Left lung (tissue), 10 donors: ENCODE measurements around the gene MCF2L2. TPM values are rescaled to one million over a fixed set of nuclear protein-coding genes. Genes with fewer than 3 reads are reported as not detected.

Experiments used
- ATAC-seq: fragments of 200-7000 bp; cut with Tn5 transposase; one replicate; pipeline ENCODE4 v1.9.1; 2020; ENCODE audit warnings: moderate library complexity
- DNase-seq, 4 donors: peaks; one replicate each; pipeline ENCODE4 v3.0.0-alpha.2; 2013 to 2020
- H3K27ac ChIP-seq, 2 donors: fragments of 200-600 bp; sonication (generic) in 1 of 2; one replicate each; pipeline versions ENCODE4 v1.5.0 to v1.8.0; 2020 to 2021
- H3K27me3 ChIP-seq, 2 donors: fragments of 200-600 bp; sonication (generic) in 1 of 2; one replicate each; pipeline versions ENCODE4 v1.5.0 to v1.8.0; 2020 to 2021
- H3K36me3 ChIP-seq, 2 donors: fragments of 200-600 bp; sonication (generic) in 1 of 2; one replicate each; pipeline versions ENCODE4 v1.5.0 to v1.8.0; 2020 to 2021
- H3K4me1 ChIP-seq, 2 donors: fragments of 200-600 bp; one replicate each; pipeline ENCODE4 v1.8.0; 2021
- H3K4me3 ChIP-seq, 2 donors: fragments of 200-600 bp; sonication (generic) in 1 of 2; one replicate each; pipeline versions ENCODE4 v1.5.0 to v1.8.0; 2020 to 2021; ENCODE audit warnings: mild to moderate bottlenecking in 1 of 2
- H3K9me3 ChIP-seq, 2 donors: fragments of 200-600 bp; sonication (generic) in 1 of 2; one replicate each; pipeline versions ENCODE4 v1.5.0 to v1.8.0; 2020 to 2021
- intact Hi-C, 2 donors: fragments of 100-400 bp; cut with DNase I; formaldehyde crosslinking; loops; one replicate each; pipeline versions ENCODE4 v1.11.2 to v1.14.2; 2022
- polyA plus RNA-seq, 6 donors: library from polyadenylated mRNA; unstranded; fragments of 120-200 nt; gene quantifications; one replicate each; pipeline ENCODE4 v1.2.1, GENCODE V29; 2013; ENCODE audit not compliant: insufficient read length in 6 of 6
- total RNA-seq, 2 donors: library from RNA; stranded (reverse); fragmentation: NEBNext Ultra II Directional; extraction: Animal tissue kit (Norgen Biotek cat#: 25700); gene quantifications; one replicate each; pipeline ENCODE4 v1.2.1, GENCODE V29; 2021
- TF ChIP-seq, protein P1 (sequence below), 2 donors: fragments of 200-600 bp; sonication (generic) in 1 of 2; IDR thresholded peaks; one replicate each; pipeline versions ENCODE4 v1.5.0 to v1.8.0; 2021; ENCODE audit warnings: antibody characterized with exemption in 2 of 2
- donor health status: DM: no; HTN: yes; CAD: no.
- donor health status: DM: no; HTN: no; CAD: no.

Gene MCF2L2
- total and polyA plus RNA-seq, 8 donors: 0.41 to 3.5 (median 2.2) TPM

DNA sequence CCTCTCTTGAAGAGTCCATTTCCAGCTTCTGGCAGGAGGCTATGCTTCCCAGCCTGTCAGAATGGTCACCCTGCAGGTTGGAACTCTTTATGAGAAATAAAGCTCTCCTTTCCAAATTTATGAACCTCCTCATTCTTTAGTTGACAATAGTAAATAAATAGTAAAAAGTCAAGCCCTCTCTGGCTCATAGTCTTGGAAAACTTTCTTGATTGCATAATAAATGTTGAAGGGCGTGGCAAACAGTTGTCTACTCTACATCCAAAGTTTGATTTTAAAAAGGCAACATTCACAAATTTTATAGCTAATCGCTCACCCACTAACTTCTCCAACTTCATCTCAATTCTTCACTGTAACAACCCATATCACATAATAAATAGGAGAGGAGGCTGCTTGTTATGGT, 58.8 kb downstream of the MCF2L2 start:
- H3K36me3 ChIP-seq: no peaks in the 10 kb centered on the region
- H3K27me3 ChIP-seq: no peaks in the 10 kb centered on the region
- H3K4me1 ChIP-seq: peaks cover 14 to 45% of the 10 kb centered on the region in 2 donors
- DNase-seq (no peak), ATAC-seq (peak; percentile 30)
- peak overlapping the region in 1 of 2 donors; percentile 70 for H3K27ac ChIP-seq
- H3K9me3 ChIP-seq: no peaks in the 10 kb centered on the region
- TF ChIP-seq, protein P1, sequence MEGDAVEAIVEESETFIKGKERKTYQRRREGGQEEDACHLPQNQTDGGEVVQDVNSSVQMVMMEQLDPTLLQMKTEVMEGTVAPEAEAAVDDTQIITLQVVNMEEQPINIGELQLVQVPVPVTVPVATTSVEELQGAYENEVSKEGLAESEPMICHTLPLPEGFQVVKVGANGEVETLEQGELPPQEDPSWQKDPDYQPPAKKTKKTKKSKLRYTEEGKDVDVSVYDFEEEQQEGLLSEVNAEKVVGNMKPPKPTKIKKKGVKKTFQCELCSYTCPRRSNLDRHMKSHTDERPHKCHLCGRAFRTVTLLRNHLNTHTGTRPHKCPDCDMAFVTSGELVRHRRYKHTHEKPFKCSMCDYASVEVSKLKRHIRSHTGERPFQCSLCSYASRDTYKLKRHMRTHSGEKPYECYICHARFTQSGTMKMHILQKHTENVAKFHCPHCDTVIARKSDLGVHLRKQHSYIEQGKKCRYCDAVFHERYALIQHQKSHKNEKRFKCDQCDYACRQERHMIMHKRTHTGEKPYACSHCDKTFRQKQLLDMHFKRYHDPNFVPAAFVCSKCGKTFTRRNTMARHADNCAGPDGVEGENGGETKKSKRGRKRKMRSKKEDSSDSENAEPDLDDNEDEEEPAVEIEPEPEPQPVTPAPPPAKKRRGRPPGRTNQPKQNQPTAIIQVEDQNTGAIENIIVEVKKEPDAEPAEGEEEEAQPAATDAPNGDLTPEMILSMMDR (IDR thresholded peaks at IDR 0.05): no peak
- H3K4me3 ChIP-seq: no peak overlapping the region
- intact Hi-C loops: no loop called here

DNA sequence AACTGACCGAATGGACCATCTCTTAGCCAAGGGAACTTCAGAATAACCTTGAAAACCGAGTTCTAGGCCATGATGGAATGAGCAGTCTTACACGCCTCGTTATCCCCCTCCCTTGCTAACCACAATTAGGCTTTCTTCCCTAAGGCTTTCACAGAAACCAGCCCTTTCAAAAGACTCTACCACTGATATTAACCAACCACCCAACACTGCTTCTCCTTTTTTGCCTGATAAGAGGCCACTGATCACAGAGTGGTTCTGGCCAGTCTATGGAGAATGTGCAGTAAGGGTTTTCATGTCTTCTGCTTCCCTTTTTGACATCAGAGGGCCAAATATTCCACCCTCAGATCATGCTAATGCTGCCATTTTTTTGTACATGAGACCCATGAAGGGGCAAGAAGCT, 59.3 kb downstream of the MCF2L2 start:
- Histone ChIP-seq H3K27me3 (no peaks in the 10 kb centered on the region), H3K4me1 (peaks cover 14 to 45% of the 10 kb centered on the region in 2 donors), H3K9me3 (no peaks in the 10 kb centered on the region), H3K36me3 (no peaks in the 10 kb centered on the region), H3K4me3 (no peak overlapping the region), H3K27ac (peak overlapping the region in 1 of 2 donors; percentile 70)
- DNase-seq (no peak), ATAC-seq (peak; percentile 53)
- TF ChIP-seq, protein P1 (IDR thresholded peaks at IDR 0.05): no peak
- intact Hi-C loops: no loop called here

DNA sequence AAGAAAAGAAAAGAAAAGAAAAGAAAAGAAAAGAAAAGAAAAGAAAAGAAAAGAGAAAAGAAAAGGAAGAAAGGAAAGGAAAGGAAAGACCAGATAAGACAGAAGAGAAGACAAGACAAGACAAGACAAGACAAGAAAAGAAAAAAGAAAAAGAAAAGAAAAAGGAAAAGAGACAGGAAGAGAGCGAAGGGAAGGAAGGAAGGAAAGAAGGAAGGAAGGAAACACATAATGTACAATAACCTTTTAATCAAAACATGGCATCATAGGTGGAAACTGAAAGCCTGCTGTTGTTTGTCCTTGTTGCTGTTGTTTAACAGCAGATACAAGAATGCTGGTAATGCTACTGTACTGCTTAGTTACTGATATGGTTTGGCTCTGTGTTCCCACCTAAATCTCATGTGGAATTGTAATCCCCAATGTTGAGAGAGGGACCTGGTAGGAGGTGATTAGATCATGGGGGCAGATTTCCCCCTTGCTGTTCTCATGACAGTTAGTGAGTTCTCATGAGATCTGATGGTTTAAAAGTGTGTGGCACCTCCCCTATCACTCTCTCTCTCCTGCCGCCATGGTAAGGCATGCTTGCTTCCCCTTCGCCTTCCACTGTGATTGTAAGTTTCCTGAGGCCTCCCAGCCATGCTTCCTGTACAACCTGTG, 67.3 kb downstream of the MCF2L2 start:
- no peak for DNase-seq
- no peak overlapping the region for H3K4me3 ChIP-seq
- intact Hi-C loops: no loop called here
- no peaks in the 10 kb centered on the region for H3K9me3 ChIP-seq
- H3K27me3 ChIP-seq: no peaks in the 10 kb centered on the region
- TF ChIP-seq, protein P1 (IDR thresholded peaks at IDR 0.05): no peak
- H3K27ac ChIP-seq: no peak overlapping the region
- no peaks in the 10 kb centered on the region for H3K36me3 ChIP-seq
- H3K4me1 ChIP-seq: no peaks in the 10 kb centered on the region
- no peak for ATAC-seq

DNA sequence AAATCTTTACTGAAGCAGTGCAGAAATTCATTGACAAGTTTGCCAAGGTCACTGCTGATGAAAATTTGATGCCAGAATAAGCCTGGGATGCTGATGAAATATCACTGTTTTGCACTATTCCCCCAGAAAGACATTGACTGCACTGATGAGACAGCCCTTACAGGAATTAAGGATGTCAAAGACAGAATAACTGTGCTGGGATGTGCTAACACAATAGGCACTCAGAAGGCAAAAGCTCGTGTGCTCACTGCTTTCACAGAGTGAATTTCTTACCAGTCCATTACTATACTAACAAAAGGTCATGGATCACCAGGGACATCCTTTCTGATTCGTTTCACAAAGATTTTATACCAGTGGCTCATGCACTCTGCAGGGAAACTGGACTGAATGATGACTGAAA, 69.4 kb downstream of the MCF2L2 start:
- TF ChIP-seq, protein P1 (IDR thresholded peaks at IDR 0.05): no peak
- Histone ChIP-seq H3K36me3 (no peaks in the 10 kb centered on the region), H3K4me3 (no peak overlapping the region), H3K9me3 (no peaks in the 10 kb centered on the region), H3K27me3 (no peaks in the 10 kb centered on the region), H3K4me1 (no peaks in the 10 kb centered on the region), H3K27ac (no peak overlapping the region)
- DNase-seq (no peak), ATAC-seq (no peak)
- intact Hi-C loops: no loop called here

DNA sequence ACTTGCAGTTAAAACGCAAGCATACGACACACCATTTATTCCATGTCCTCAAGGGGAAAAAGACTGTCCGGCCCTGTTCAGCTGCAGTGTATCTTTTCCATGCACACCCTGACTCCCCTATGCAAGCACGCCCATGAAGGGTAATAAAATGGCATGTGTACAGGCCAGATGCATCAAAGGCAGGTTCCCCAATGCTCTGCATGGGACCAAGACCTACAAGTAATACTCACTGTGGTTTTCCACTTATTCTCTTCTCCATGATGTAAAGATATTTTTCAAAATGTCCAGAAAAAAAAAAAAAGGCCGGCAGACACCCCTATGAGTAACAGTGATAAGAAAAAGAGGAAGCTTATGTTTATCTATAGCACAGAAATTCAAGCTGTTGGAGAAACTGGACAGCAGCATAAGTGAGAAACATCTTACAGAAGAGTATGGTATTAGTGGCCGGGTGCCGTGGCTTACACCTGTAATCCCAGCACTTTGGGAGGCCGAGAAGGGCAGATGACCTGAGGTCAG, 70.8 kb downstream of the MCF2L2 start:
- intact Hi-C loops: no loop called here
- no peak overlapping the region for H3K27ac ChIP-seq
- H3K4me3 ChIP-seq: no peak overlapping the region
- no peaks in the 10 kb centered on the region for H3K4me1 ChIP-seq
- H3K36me3 ChIP-seq: no peaks in the 10 kb centered on the region
- H3K27me3 ChIP-seq: no peaks in the 10 kb centered on the region
- H3K9me3 ChIP-seq: no peaks in the 10 kb centered on the region
- DNase-seq (no peak), ATAC-seq (no peak)
- TF ChIP-seq, protein P1 (IDR thresholded peaks at IDR 0.05): no peak
